IMR-90 (cell line): Measurements from ENCODE around the gene KCNK3. TPM values are rescaled to one million over a fixed set of nuclear protein-coding genes. Genes with fewer than 3 reads are reported as not detected.

Experiments used
- ATAC-seq: fragments of 200-7000 bp; cut with Tn5 transposase; 2 replicates; pipeline ENCODE4 v1.9.1; 2020; ENCODE audit warnings: low read depth, mild to moderate bottlenecking, moderate library complexity
- BruUV-seq: library from RNA; stranded (reverse); fragments of 400-500 nt; replicated peaks from 2 replicates; lab custom pipeline; 2021; lab: Mats Ljungman, UMichigan
- CTCF ChIA-PET: fragments of 300-600 bp; formaldehyde crosslinking; extraction: SDS; loops from one replicate; lab custom pipeline; 2021; ENCODE audit warnings: antibody characterized with exemption; lab: Yijun Ruan, JAX
- POLR2A ChIA-PET: fragments of 300-600 bp; sonication (Branson Sonifier 250); formaldehyde crosslinking; loops from one replicate; lab custom pipeline; 2022; ENCODE audit warnings: antibody characterized with exemption; ENCODE audit not compliant: unreplicated experiment; lab: Charles Lee
- DNase-seq: peaks from one replicate; pipeline ENCODE4 v3.0.0; 2013
- H2AFZ ChIP-seq: replicated peaks from 2 replicates; pipeline ENCODE3; 2013; ENCODE audit warnings: low read length, mild to moderate bottlenecking; ENCODE audit not compliant: poor library complexity
- H2AK5ac ChIP-seq: 2 replicates; pipeline ENCODE4 v1.6.1; 2013; ENCODE audit warnings: low read depth, low read length, inconsistent platforms
- H2AK9ac ChIP-seq: replicated peaks from 2 replicates; pipeline ENCODE3; 2013; ENCODE audit warnings: mild to moderate bottlenecking, low read depth, low read length, moderate library complexity; ENCODE audit not compliant: poor library complexity
- H2BK120ac ChIP-seq: 2 replicates; pipeline ENCODE4 v1.6.1; 2013; ENCODE audit warnings: low read depth, low read length, inconsistent platforms
- H2BK15ac ChIP-seq: 3 replicates; pipeline ENCODE4 v1.6.1; 2013; ENCODE audit warnings: low read depth, low read length, inconsistent platforms
- H2BK20ac ChIP-seq: 2 replicates; pipeline ENCODE4 v1.6.1; 2013; ENCODE audit warnings: low read depth, mild to moderate bottlenecking, inconsistent platforms, low read length, moderate library complexity
- H2BK5ac ChIP-seq: 2 replicates; pipeline ENCODE4 v1.6.1; 2013; ENCODE audit warnings: mild to moderate bottlenecking, low read depth, low read length, inconsistent platforms; ENCODE audit not compliant: poor library complexity, severe bottlenecking
- H3K14ac ChIP-seq: replicated peaks from 2 replicates; pipeline ENCODE4 v1.6.1; 2013; ENCODE audit warnings: low read depth, low read length, inconsistent platforms
- H3K18ac ChIP-seq: 2 replicates; pipeline ENCODE4 v1.6.1; 2013; ENCODE audit warnings: low read depth, low read length, control low read depth
- H3K23ac ChIP-seq: 2 replicates; pipeline ENCODE4 v1.6.1; 2013; ENCODE audit warnings: low read depth, low read length, inconsistent platforms
- H3K27ac ChIP-seq: 2 replicates; pipeline ENCODE4 v1.5.1; 2013; ENCODE audit warnings: mild to moderate bottlenecking, control low read depth, low read length; ENCODE audit not compliant: insufficient read depth
- H3K27me3 ChIP-seq: 2 replicates; pipeline ENCODE4 v1.6.1; 2013; ENCODE audit warnings: low read length; ENCODE audit not compliant: control insufficient read depth, insufficient read depth
- H3K36me3 ChIP-seq: 2 replicates; pipeline ENCODE4 v1.6.1; 2013; ENCODE audit warnings: low read length, mixed read lengths; ENCODE audit not compliant: control insufficient read depth, insufficient read depth
- H3K4ac ChIP-seq: 2 replicates; pipeline ENCODE4 v1.6.1; 2013; ENCODE audit warnings: low read depth, low read length, inconsistent platforms
- H3K4me1 ChIP-seq: 2 replicates; pipeline ENCODE4 v1.6.1; 2013; ENCODE audit warnings: low read length, mixed read lengths; ENCODE audit not compliant: control insufficient read depth, insufficient read depth
- H3K4me2 ChIP-seq: 2 replicates; pipeline ENCODE4 v1.6.1; 2013; ENCODE audit warnings: low read depth, mild to moderate bottlenecking, control low read depth, low read length, moderate library complexity
- H3K4me3 ChIP-seq: 2 replicates; pipeline ENCODE4 v1.5.1; 2013; ENCODE audit warnings: low read depth, mild to moderate bottlenecking, control low read depth, low read length, moderate library complexity; ENCODE audit not compliant: insufficient read depth
- H3K56ac ChIP-seq: 2 replicates; pipeline ENCODE4 v1.6.1; 2013; ENCODE audit warnings: low read length, inconsistent platforms; ENCODE audit not compliant: insufficient read depth; ENCODE audit errors: extremely low read depth
- H3K79me1 ChIP-seq, 2 experiments: 2 replicates each; pipeline ENCODE4 v1.6.1; 2013; ENCODE audit warnings: low read length in 2 of 2, inconsistent platforms in 1 of 2, low read depth in 1 of 2
- H3K9ac ChIP-seq: 2 replicates; pipeline ENCODE4 v1.6.1; 2013; ENCODE audit warnings: low read depth, low read length, control low read depth
- H3K9me1 ChIP-seq: 2 replicates; pipeline ENCODE4 v1.6.1; 2013; ENCODE audit warnings: low read length, inconsistent platforms; ENCODE audit not compliant: insufficient read depth
- H3K9me3 ChIP-seq: 2 replicates; pipeline ENCODE4 v1.6.1; 2013; ENCODE audit warnings: low read length; ENCODE audit not compliant: control insufficient read depth, insufficient read depth
- H4K20me1 ChIP-seq: 2 replicates; pipeline ENCODE4 v1.6.1; 2013; ENCODE audit warnings: low read length, inconsistent platforms; ENCODE audit not compliant: insufficient read depth
- H4K5ac ChIP-seq: 2 replicates; pipeline ENCODE4 v1.6.1; 2013; ENCODE audit warnings: mild to moderate bottlenecking, low read depth, low read length, control low read depth
- H4K8ac ChIP-seq, 2 experiments: 2 replicates each; pipeline ENCODE4 v1.6.1; 2013; ENCODE audit warnings: low read depth in 2 of 2, low read length in 2 of 2, control low read depth in 1 of 2, inconsistent platforms in 1 of 2
- H4K91ac ChIP-seq: 2 replicates; pipeline ENCODE4 v1.6.1; 2013; ENCODE audit warnings: low read depth, low read length, inconsistent platforms; ENCODE audit not compliant: insufficient read depth
- BHLHE40 ChIP-seq: fragments of 150-350 bp; IDR thresholded peaks from 2 replicates; pipeline ENCODE4 v1.6.1; 2016; ENCODE audit warnings: mild to moderate bottlenecking, low read depth, low read length
- CEBPB ChIP-seq: IDR thresholded peaks from 2 replicates; pipeline ENCODE4 v1.6.1; 2012; ENCODE audit warnings: low read depth, low read length, improper control_type of control experiment
- CHD1 ChIP-seq: IDR thresholded peaks from 2 replicates; pipeline ENCODE4 v1.6.1; 2012; ENCODE audit warnings: low read depth, low read length, improper control_type of control experiment
- CTCF ChIP-seq: conservative IDR thresholded peaks from 2 replicates; pipeline ENCODE4 v1.5.1; 2012; ENCODE audit warnings: mild to moderate bottlenecking, low read depth, low read length, improper control_type of control experiment
- ELK1 ChIP-seq: fragments of 150-350 bp; IDR thresholded peaks from 2 replicates; pipeline ENCODE4 v1.6.1; 2016; ENCODE audit warnings: low read depth, mild to moderate bottlenecking, low read length, moderate library complexity, borderline replicate concordance
- FOS ChIP-seq: fragments of 150-350 bp; IDR thresholded peaks from 2 replicates; pipeline ENCODE4 v1.6.1; 2016; ENCODE audit warnings: low read depth, low read length
- MAFK ChIP-seq: IDR thresholded peaks from 2 replicates; pipeline ENCODE4 v1.6.1; 2012; ENCODE audit warnings: low read depth, low read length, improper control_type of control experiment
- MAZ ChIP-seq: IDR thresholded peaks from 2 replicates; pipeline ENCODE4 v1.6.1; 2012; ENCODE audit warnings: low read depth, mild to moderate bottlenecking, low read length, improper control_type of control experiment, moderate library complexity, borderline replicate concordance
- MXI1 ChIP-seq: IDR thresholded peaks from 2 replicates; pipeline ENCODE4 v1.6.1; 2012; ENCODE audit warnings: low read depth, mild to moderate bottlenecking, low read length, moderate library complexity, borderline replicate concordance
- NFE2L2 ChIP-seq: fragments of 150-350 bp; IDR thresholded peaks from 2 replicates; pipeline ENCODE4 v1.6.1; 2016; ENCODE audit warnings: low read depth, mild to moderate bottlenecking, low read length
- POLR2A ChIP-seq: IDR thresholded peaks from 2 replicates; pipeline ENCODE4 v1.6.1; 2012; ENCODE audit warnings: mild to moderate bottlenecking, low read depth, low read length
- RAD21 ChIP-seq: IDR thresholded peaks from 2 replicates; pipeline ENCODE4 v1.6.1; 2012; ENCODE audit warnings: low read length, improper control_type of control experiment
- RCOR1 ChIP-seq: IDR thresholded peaks from 2 replicates; pipeline ENCODE4 v1.6.1; 2012; ENCODE audit warnings: mild to moderate bottlenecking, low read length, improper control_type of control experiment; ENCODE audit not compliant: insufficient replicate concordance
- RFX5 ChIP-seq: IDR thresholded peaks from 2 replicates; pipeline ENCODE4 v1.8.0; 2012; ENCODE audit warnings: low read depth, mild to moderate bottlenecking, low read length, moderate library complexity
- SMC3 ChIP-seq: fragments of 150-350 bp; IDR thresholded peaks from 2 replicates; pipeline ENCODE4 v1.6.1; 2016; ENCODE audit warnings: low read depth, mild to moderate bottlenecking, antibody characterized with exemption, low read length, moderate library complexity
- USF2 ChIP-seq: fragments of 150-350 bp; IDR thresholded peaks from 2 replicates; pipeline ENCODE4 v1.6.1; 2017; ENCODE audit warnings: mild to moderate bottlenecking, antibody characterized with exemption, low read length, low read depth
- WGBS, 2 experiments: methylation state at CpG; one replicate each; pipeline versions ENCODE4 v1.1.5 to v1.1.7; 2013; ENCODE audit warnings: missing lambda C conversion rate in 2 of 2; ENCODE audit not compliant: insufficient read length in 1 of 2; ENCODE audit errors: extremely low coverage in 2 of 2; 5-methylcytosine and 5-hydroxymethylcytosine counted together
- dilution Hi-C: fragments of 300-500 bp; cut with HindIII; formaldehyde crosslinking; loops from one replicate; pipeline ENCODE4 v1.14.3; 2018; ENCODE audit warnings: low sequenced_read_pairs; ENCODE audit not compliant: unreplicated experiment
- in situ Hi-C: fragments of 300-500 bp; cut with MboI; formaldehyde crosslinking; loops from 3 replicates; pipeline ENCODE4 v1.14.3; 2019; ENCODE audit warnings: low sequenced_read_pairs, inconsistent platforms, mixed read lengths
- intact Hi-C: fragments of 100-400 bp; cut with micrococcal nuclease; formaldehyde crosslinking; loops from 2 replicates; pipeline ENCODE4 v1.10.0; 2022
- polyA plus RNA-seq, 3 experiments: library from polyadenylated mRNA; depleted of rRNA; stranded (reverse); fragments of >200 nt; gene quantifications; 2 replicates each; pipeline ENCODE4 v1.2.3, GENCODE V29; 2012; ENCODE audit warnings: low replicate concordance in 1 of 3
- total RNA-seq: library from RNA; depleted of rRNA; stranded (reverse); fragments of >200 nt; gene quantifications from 2 replicates; pipeline ENCODE4 v1.2.3, GENCODE V29; 2012

The KCNK3 gene
- total and polyA plus RNA-seq, 2 of the 4 experiments (the other 2 are of a cell fraction): under 0.01 to 0.03 TPM

- Histone ChIP-seq H3K9me3 (no peaks in the 10 kb centered on the region), H4K5ac (no peak overlapping the region), H2AFZ (no peak overlapping the region), H2AK9ac (no peak overlapping the region), H4K8ac (no peak overlapping the region), H2BK120ac (no peak overlapping the region), H2BK5ac (no peak overlapping the region), H3K36me3 (no peaks in the 10 kb centered on the region), H3K4ac (no peak overlapping the region), H3K27me3 (peaks cover 73% of the 10 kb centered on the region), H3K14ac (no peak overlapping the region), H3K18ac (no peak overlapping the region), H3K9me1 (no peaks in the 10 kb centered on the region), H3K27ac (no peak overlapping the region), H4K91ac (no peak overlapping the region), H3K4me2 (no peak overlapping the region), H3K4me1 (no peaks in the 10 kb centered on the region), H2AK5ac (no peak overlapping the region), H3K23ac (no peak overlapping the region), H3K79me1 (no peaks in the 10 kb centered on the region), H2BK20ac (no peak overlapping the region), H3K9ac (no peak overlapping the region), H4K20me1 (no peaks in the 10 kb centered on the region), H3K4me3 (no peak overlapping the region), H3K56ac (no peak overlapping the region), H2BK15ac (no peak overlapping the region)
- TF ChIP-seq ELK1: no peak
- no peak for TF ChIP-seq RCOR1
- TF ChIP-seq MXI1: no peak
- no peak for TF ChIP-seq CTCF
- TF ChIP-seq CHD1: no peak
- TF ChIP-seq BHLHE40: no peak
- no peak for TF ChIP-seq POLR2A
- no peak for TF ChIP-seq USF2
- TF ChIP-seq FOS: no peak
- TF ChIP-seq MAFK: no peak
- TF ChIP-seq CEBPB: no peak
- no peak for TF ChIP-seq SMC3
- no peak for TF ChIP-seq NFE2L2
- no peak for TF ChIP-seq RAD21
- no peak for TF ChIP-seq MAZ
- TF ChIP-seq RFX5: no peak
- 100% methylated on average over 2 of the region's 5 CpGs; no CpG with 5 or more reads in 1 of the 2 experiments for WGBS, 2 experiments
- POLR2A ChIA-PET: no interaction called here
- CTCF ChIA-PET: no interaction called here
- ATAC-seq: no peak
- dilution Hi-C loops: no loop called here
- in situ Hi-C loops: no loop called here
- no TSS peak for BruUV-seq
- no peak for DNase-seq
- intact Hi-C loops: no loop called here
These were observed 7.2 kb upstream of the KCNK3 start for GRCh38 chr2:26685341-26685740.
